Uterus (tissue), 2 donors: ENCODE data around the gene ACOXL.

Experiments
- POLR2A ChIP-seq, 2 donors: fragments of 450-650 bp; IDR thresholded peaks; one replicate each; pipeline ENCODE4 v1.6.1; 2016; ENCODE audit warnings: antibody characterized with exemption in 2 of 2, mild to moderate bottlenecking in 1 of 2, moderate library complexity in 1 of 2
- TF ChIP-seq, protein P1 (sequence below), 4 experiments: fragments of 200-600 bp in 2 of 4; fragments of 450-650 bp in 2 of 4; sonication (generic) in 2 of 4; IDR thresholded peaks; one replicate each; pipeline ENCODE4 v1.5.1; 2016 to 2019; ENCODE audit warnings: antibody characterized with exemption in 4 of 4, mild to moderate bottlenecking in 2 of 4, moderate library complexity in 1 of 4

DNA sequence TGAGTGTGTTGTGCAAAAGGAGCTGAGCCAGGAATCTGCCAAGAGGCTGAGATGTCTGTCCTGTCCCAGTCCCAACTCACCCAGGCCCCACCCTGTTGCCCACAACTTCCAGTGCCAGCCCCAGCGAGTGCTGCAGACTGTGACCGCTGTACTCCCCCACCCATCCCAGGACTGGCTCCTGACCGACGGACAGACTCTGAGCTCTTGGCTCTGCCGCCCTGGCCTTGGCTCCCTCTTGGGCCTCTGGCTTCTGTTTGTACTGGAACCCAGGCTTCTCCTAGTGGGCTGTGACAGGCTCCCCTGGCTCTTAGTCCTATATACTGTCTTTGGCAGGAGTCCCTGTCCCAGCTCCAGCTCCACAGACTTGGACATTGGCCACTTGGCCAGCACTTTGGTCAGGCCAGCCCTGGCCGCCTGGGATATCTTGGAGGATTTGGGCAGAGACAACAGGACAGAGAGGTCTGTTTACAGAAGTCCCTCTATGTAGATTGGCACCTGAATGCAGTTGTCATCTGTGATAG is 41.1 kb downstream of the ACOXL start:
- TF ChIP-seq, protein P1, sequence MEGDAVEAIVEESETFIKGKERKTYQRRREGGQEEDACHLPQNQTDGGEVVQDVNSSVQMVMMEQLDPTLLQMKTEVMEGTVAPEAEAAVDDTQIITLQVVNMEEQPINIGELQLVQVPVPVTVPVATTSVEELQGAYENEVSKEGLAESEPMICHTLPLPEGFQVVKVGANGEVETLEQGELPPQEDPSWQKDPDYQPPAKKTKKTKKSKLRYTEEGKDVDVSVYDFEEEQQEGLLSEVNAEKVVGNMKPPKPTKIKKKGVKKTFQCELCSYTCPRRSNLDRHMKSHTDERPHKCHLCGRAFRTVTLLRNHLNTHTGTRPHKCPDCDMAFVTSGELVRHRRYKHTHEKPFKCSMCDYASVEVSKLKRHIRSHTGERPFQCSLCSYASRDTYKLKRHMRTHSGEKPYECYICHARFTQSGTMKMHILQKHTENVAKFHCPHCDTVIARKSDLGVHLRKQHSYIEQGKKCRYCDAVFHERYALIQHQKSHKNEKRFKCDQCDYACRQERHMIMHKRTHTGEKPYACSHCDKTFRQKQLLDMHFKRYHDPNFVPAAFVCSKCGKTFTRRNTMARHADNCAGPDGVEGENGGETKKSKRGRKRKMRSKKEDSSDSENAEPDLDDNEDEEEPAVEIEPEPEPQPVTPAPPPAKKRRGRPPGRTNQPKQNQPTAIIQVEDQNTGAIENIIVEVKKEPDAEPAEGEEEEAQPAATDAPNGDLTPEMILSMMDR (IDR thresholded peaks at IDR 0.05) = no peak
- no peak for TF ChIP-seq POLR2A (IDR thresholded peaks at IDR 0.05)
